ENCODE results near the gene RPS24. TPM values are rescaled to one million over a fixed set of nuclear protein-coding genes. Genes with fewer than 3 reads are reported as not detected.

The RPS24 gene
- total and polyA plus RNA-seq, 2 experiments from 2014 or later, result 2,362 to 3,638 TPM

DNA sequence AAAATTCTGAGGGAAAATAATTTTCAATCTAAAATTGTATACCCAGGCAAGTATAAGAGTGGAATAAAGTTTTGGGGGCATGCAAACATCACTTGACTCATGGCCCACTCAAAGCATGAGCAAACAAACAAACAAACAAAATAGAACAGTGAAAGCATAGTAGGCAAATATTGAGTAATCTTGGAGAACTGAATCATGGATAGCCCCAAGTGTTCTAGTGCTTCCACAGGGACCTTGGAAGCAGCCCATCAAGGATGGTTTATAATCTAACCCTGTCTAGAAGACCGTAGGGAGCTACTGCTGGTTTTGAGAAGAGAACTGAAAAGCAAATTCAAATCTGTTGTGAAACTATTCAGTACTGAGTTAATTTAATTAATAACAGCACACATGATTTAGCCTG lies 26.5 kb upstream of the RPS24 start:
- no peak for ATAC-seq
- TF ChIP-seq ZNF331 (CRISPR knock-in tag; IDR thresholded peaks at IDR 0.05; ENCODE audit: low read depth), result no peak
- no peak for TF ChIP-seq JUNB (IDR thresholded peaks at IDR 0.05; ENCODE audit: unreplicated experiment)
- TF ChIP-seq STAT1 (IDR thresholded peaks at IDR 0.05; ENCODE audit: unreplicated experiment), result no peak
- TF ChIP-seq POLR2AphosphoS5 (IDR thresholded peaks at IDR 0.05; ENCODE audit: low read depth), result no peak
- TF ChIP-seq EZH2phosphoT487 (IDR thresholded peaks at IDR 0.05; ENCODE audit: unreplicated experiment), result no peak
- no peak overlapping the region for H3K27ac Mint-ChIP-seq

DNA sequence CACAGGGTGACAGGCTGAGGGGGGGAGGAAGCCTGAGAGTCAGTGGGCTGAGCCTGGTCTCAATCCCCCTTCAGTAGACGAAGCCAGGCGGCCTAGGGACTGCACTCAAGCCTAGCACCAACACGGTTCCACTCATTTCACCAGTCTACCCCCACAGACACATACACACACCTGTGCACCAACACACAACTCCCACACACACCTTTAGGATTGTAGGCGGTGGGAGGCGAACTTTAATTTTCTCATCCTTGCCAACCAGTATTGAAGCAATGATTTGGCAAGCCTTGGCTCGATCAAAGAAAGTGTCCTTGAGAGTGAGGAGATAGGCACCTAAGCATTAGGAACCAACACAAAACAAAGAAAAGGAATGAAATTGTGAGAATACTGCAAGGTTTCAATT lies 24.0 kb upstream of the RPS24 start:
- Histone ChIP-seq H3K36me3 (ENCODE audit: insufficient read depth) (peaks cover 79% of the 10 kb centered on the region), H3K79me2 (replicated peaks; ENCODE audit: insufficient read depth) (no peaks in the 10 kb centered on the region)
- TF ChIP-seq ETS1 (IDR thresholded peaks at IDR 0.05), result no peak
- TF ChIP-seq ZNF462 (CRISPR knock-in tag; IDR thresholded peaks at IDR 0.05), result no peak

More for the DNA sequence above, 26.5 kb upstream of the RPS24 start:
- Mint-ChIP-seq H3K9me3 (no peaks in the 10 kb centered on the region), H3K36me3 (ENCODE audit: low read depth) (peaks cover 91% of the 10 kb centered on the region), H3K4me3 (no peak overlapping the region), H3K4me1 (no peaks in the 10 kb centered on the region), H3K27me3 (ENCODE audit: insufficient read depth, low read depth, poor library complexity) (peaks cover 2% of the 10 kb centered on the region)
- Histone ChIP-seq H3F3A (replicated peaks; ENCODE audit: low read depth) (no peaks in the 10 kb centered on the region), H3K79me2 (replicated peaks; ENCODE audit: insufficient read depth) (no peaks in the 10 kb centered on the region), H2AFZ (no peak overlapping the region), H4K20me1 (replicated peaks; ENCODE audit: insufficient read depth) (0 out of 2 replicates have a peak, but pooled peaks cover 7% of the 10 kb centered on the region), H3K4me3 (no peak overlapping the region), H3K4me1 (ENCODE audit: insufficient read depth) (no peaks in the 10 kb centered on the region), H3K4me2 (no peak overlapping the region), H3K36me3 (ENCODE audit: insufficient read depth) (peaks cover 77% of the 10 kb centered on the region), H3K9me2 (ENCODE audit: insufficient read depth) (no peaks in the 10 kb centered on the region), H3K27ac (ENCODE audit: low read depth) (no peak overlapping the region), H3K27me3 (ENCODE audit: insufficient read depth) (no peaks in the 10 kb centered on the region)
- no peak for DNase-seq (ENCODE audit: low spot score)

More for the DNA sequence above, 24.0 kb upstream of the RPS24 start:
- Histone ChIP-seq H3K4me2 (no peak overlapping the region), H3K27me3 (ENCODE audit: insufficient read depth) (no peaks in the 10 kb centered on the region), H4K20me1 (replicated peaks; ENCODE audit: insufficient read depth) (peaks cover 5% of the 10 kb centered on the region; the same call in 1 of the 2 replicates), H2AFZ (no peak overlapping the region), H3K4me1 (ENCODE audit: insufficient read depth) (no peaks in the 10 kb centered on the region), H3K27ac (ENCODE audit: low read depth) (no peak overlapping the region), H3K4me3 (no peak overlapping the region), H3K9me2 (ENCODE audit: insufficient read depth) (no peaks in the 10 kb centered on the region), H3F3A (replicated peaks; ENCODE audit: low read depth) (no peaks in the 10 kb centered on the region)
- Mint-ChIP-seq H3K4me3 (no peak overlapping the region), H3K27me3 (ENCODE audit: insufficient read depth, low read depth, poor library complexity) (no peaks in the 10 kb centered on the region), H3K9me3 (no peaks in the 10 kb centered on the region), H3K27ac (no peak overlapping the region), H3K36me3 (ENCODE audit: low read depth) (peaks cover 90% of the 10 kb centered on the region), H3K4me1 (no peaks in the 10 kb centered on the region)
- DNase-seq (ENCODE audit: low spot score) (no peak), ATAC-seq (no peak)
